ENCODE measurements around the gene ACVR2B. TPM values are rescaled to one million over a fixed set of nuclear protein-coding genes. Genes with fewer than 3 reads are reported as not detected.

The ACVR2B gene
- total RNA-seq, 1 experiment from 2014 or later, result 2.9 TPM

GRCh38 chr3:38458796-38459498 lies 5.3 kb downstream of the ACVR2B start:
- peak; percentile 77 for DNase-seq (ENCODE audit: low read depth)

GRCh38 chr3:38459499-38460048 lies 5.9 kb downstream of the ACVR2B start:
- DNase-seq (ENCODE audit: low read depth), result no peak

GRCh38 chr3:38460377-38461270 lies 6.9 kb downstream of the ACVR2B start:
- DNase-seq (ENCODE audit: low read depth), result no peak

- no peak for DNase-seq (ENCODE audit: low read depth)
Measured at GRCh38 chr3:38465588-38466154, 12.0 kb downstream of the ACVR2B start.

GRCh38 chr3:38468765-38469164 lies 15.1 kb downstream of the ACVR2B start:
- no peak for DNase-seq (ENCODE audit: low read depth)

GRCh38 chr3:38469852-38470251 lies 16.2 kb downstream of the ACVR2B start:
- DNase-seq (ENCODE audit: low read depth), result no peak

GRCh38 chr3:38471260-38471857 lies 17.7 kb downstream of the ACVR2B start:
- no peak for DNase-seq (ENCODE audit: low read depth)

GRCh38 chr3:38472342-38472741 lies 18.7 kb downstream of the ACVR2B start:
- no peak for DNase-seq (ENCODE audit: low read depth)

- DNase-seq (ENCODE audit: low read depth), result no peak
Measured at GRCh38 chr3:38473229-38473628, 19.5 kb downstream of the ACVR2B start.

- DNase-seq (ENCODE audit: low read depth), result no peak
Measured at GRCh38 chr3:38474928-38475605, 21.4 kb downstream of the ACVR2B start.

- no peak for DNase-seq (ENCODE audit: low read depth)
Measured at GRCh38 chr3:38475716-38476115, 22.0 kb downstream of the ACVR2B start.

GRCh38 chr3:38476157-38476756 lies 22.6 kb downstream of the ACVR2B start:
- DNase-seq (ENCODE audit: low read depth), result no peak

GRCh38 chr3:38477057-38477820 lies 23.5 kb downstream of the ACVR2B start:
- no peak for DNase-seq (ENCODE audit: low read depth)

- no peak for DNase-seq (ENCODE audit: low read depth)
Measured at GRCh38 chr3:38477839-38478450, 24.3 kb downstream of the ACVR2B start.

- no peak for DNase-seq (ENCODE audit: low read depth)
Measured at GRCh38 chr3:38478901-38479300, 25.2 kb downstream of the ACVR2B start.

GRCh38 chr3:38479431-38480092 lies 25.9 kb downstream of the ACVR2B start:
- DNase-seq (ENCODE audit: low read depth), result peak; percentile 48

GRCh38 chr3:38480093-38480445 lies 26.4 kb downstream of the ACVR2B start:
- DNase-seq (ENCODE audit: low read depth), result no peak

GRCh38 chr3:38480930-38481329 lies 27.2 kb downstream of the ACVR2B start:
- no peak for DNase-seq (ENCODE audit: low read depth)

GRCh38 chr3:38482951-38483350 lies 29.3 kb downstream of the ACVR2B start:
- DNase-seq (ENCODE audit: low read depth), result no peak
